ENCODE measurements around the gene ASB11. TPM values are rescaled to one million over a fixed set of nuclear protein-coding genes. Genes with fewer than 3 reads are reported as not detected.

Gene ASB11
- total RNA-seq (2022; extraction: Qiagen RNA extraction) = not detected in 5 replicates

GRCh38 chrX:15315509-15315908 is at the start of gene ASB11:
Gene ASB11 (minus strand): TSS chrX:15315640. CDS start chrX:15315605, 35 bp downstream.

GRCh38 chrX:15335135-15336022 is 19.9 kb upstream of the ASB11 start, which contains the start of gene PIGA:
Gene PIGA (minus strand): TSS chrX:15335523. CDS start chrX:15331930, 3,593 bp downstream.

GRCh38 chrX:15269618-15270521 is 45.6 kb downstream of the ASB11 start, which contains the start of gene ASB9:
Gene ASB9 (minus strand): TSS chrX:15270083. CDS start chrX:15269874, 209 bp downstream.

Other genes with a start within 250 kb of the ASB11 start
- 18.7 to 22.9 TPM (median 20.2 TPM) in 5 replicates for gene ASB9, start 45.6 kb downstream of the ASB11 start, total RNA-seq (2022; extraction: Qiagen RNA extraction)
- 7.8 to 9.9 TPM (median 9.7 TPM) in 5 replicates for gene PIGA, start 19.9 kb upstream of the ASB11 start, total RNA-seq (2022; extraction: Qiagen RNA extraction)
- 0.19 to 0.46 TPM (median 0.33 TPM) in 5 replicates for gene VEGFD, start 68.8 kb upstream of the ASB11 start, total RNA-seq (2022; extraction: Qiagen RNA extraction)
- 53.1 to 59.2 TPM (median 56.4 TPM) in 5 replicates for gene PIR, start 177.7 kb upstream of the ASB11 start, total RNA-seq (2022; extraction: Qiagen RNA extraction)
- gene BMX, start 185.2 kb upstream of the ASB11 start, total RNA-seq (2022; extraction: Qiagen RNA extraction) = not detected in 5 replicates

Measured in A549 treated with dexamethasone at 1 μM for 4 hours (cell line).